GM19193 (cell line): ENCODE data around the gene UNK.

Source experiments
- POLR2A ChIP-seq: IDR thresholded peaks from 4 replicates; pipeline ENCODE4 v1.6.1; 2011; ENCODE audit not compliant: insufficient read depth, insufficient read length; ENCODE audit errors: extremely low read depth

Gene UNK

GRCh38 chr17:75778861-75779249 is 5.8 kb upstream of the UNK start:
- no peak for TF ChIP-seq POLR2A

DNA sequence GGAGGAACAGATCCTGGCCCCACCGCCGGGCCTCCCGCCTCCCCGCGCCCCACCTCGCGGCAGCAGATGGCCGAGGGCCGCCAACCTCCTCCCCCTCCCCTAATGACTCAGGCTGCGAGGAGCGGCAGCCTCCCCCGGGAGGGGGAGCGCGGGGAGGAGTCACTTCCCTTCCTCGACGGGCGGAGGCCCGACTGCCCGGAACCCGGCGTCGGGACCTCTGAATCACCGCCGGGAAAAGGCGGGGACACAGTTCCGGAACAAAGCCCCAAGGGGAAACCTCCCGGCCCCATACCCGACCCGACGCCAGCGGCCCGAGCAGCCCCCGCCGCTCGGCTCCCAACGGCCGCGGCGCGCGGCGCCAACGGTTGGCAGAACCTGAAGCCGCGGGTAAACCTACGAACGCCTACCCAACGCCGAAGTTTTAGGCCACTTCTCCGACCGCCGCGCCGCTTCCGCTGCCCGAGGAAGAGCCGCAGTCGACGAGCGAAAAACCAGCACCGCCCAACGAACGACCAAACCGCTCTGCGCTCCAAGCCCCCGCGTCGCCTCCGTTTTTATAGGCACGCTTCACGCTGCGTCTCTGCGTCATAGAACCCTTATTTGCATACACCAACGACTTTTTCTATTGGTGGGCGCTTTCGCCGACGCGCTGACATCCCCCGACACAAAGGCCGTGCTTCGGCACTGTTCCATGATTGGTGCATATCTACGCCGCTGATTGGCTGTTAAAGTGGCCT is 5.2 kb upstream of the UNK start:
- TF ChIP-seq POLR2A: peak; percentile 100

- no peak for TF ChIP-seq POLR2A
Observed at GRCh38 chr17:75779987-75780889, 4.4 kb upstream of the UNK start.

DNA sequence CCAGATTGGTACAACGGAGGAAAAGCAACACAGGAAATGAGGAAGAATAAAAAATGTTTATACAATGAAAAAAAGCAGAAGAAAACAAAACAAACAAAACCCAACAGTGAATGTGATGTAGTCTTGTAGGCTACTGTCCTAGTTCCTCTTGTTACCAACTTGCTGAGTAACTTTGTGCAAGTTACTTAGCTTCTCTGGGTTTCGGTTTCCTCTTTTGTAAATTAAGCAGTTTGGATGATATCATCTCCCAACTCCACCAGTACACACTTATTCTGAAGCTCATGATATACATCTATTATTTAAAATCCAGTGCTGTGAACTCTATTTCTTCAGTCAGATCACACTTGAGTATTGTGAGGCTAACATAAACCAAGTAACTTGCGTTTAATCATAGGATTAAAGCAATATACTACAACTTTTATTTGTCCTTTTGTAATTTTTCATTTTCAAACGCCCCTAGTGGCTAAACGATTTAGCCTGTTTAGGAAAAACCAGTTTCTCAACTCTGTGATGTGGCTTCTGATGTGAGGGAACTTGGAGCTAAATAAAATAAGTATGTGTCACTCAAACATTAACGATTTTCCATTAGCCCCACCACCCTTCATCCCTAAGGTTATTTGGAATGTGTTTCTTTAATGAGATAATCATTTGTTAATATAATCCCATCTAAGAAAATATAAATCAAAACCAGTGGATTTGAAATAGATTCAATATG is 1.4 kb upstream of the UNK start:
- TF ChIP-seq POLR2A: no peak

DNA sequence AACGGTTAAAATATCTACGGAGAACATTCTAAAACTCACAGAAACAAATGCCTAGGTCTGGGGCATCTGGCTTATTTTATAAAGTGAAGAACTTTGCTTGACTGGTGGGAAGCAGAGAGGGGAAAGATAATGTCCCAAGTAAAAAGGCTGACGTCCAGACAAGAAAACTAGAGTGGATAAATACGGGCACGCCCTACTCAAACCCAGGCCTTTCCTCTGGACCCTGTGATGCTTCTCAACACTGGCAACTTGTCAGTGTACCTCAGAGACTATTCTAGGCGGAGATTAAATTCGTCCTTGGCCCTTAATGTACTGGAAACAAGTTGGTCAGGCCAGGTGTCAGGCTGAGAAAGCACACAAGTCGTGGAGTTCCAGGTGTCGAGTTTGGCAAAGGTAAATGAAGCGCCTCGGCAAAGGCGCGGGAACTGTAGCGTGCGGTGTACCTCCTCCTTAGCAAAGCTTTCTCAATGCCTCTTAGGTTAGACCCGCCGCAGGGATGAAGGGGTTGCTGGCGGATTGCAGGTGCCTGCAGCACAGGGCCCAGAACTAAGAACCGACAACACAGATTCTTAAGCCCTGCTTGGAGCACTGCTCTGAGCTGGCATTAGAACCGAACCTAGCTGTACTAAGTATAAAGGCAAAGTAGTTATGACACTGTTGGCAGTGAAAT is 668 bp upstream of the UNK start:
- TF ChIP-seq POLR2A: no peak

GRCh38 chr17:75785016-75785890 is 647 bp downstream of the UNK start:
- peak; percentile 96 for TF ChIP-seq POLR2A

DNA sequence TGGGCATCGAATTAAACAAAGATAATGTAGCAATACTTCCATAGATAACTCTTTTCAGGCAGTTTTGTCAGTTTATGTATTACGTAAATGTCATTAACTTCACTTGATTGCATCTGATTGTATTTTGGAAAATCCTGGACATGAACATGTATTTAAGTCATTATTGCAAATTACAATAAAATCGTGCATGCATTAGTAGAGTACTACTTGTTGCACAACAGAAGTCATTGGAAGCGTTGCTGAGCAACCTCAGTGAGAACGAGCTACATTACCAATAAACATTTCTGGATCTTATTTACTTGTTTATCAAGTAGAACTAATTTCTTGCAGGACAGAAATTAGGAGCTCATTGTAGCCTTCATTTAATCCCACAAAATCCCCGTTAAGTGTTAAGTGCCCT is 6.6 kb downstream of the UNK start:
- no peak for TF ChIP-seq POLR2A

DNA sequence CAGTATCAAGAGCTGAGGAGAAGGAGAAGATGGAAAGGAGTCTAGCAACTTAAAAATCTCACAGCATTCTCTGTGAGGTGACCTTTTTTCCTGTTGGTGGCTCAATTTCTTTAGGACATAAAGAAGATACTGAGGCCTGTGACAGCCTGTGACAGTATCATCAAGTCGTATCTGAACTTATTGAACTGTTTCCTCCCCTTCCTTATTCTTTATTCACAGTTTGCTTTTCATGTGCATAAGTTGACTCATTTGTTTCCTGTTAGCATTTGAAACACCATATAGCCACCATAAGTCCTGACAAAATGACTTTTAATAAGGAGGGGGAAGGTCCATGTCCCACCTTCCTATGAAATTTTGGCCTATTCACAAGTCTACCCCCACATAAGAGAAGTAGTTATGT is 8.9 kb downstream of the UNK start:
- TF ChIP-seq POLR2A: no peak

DNA sequence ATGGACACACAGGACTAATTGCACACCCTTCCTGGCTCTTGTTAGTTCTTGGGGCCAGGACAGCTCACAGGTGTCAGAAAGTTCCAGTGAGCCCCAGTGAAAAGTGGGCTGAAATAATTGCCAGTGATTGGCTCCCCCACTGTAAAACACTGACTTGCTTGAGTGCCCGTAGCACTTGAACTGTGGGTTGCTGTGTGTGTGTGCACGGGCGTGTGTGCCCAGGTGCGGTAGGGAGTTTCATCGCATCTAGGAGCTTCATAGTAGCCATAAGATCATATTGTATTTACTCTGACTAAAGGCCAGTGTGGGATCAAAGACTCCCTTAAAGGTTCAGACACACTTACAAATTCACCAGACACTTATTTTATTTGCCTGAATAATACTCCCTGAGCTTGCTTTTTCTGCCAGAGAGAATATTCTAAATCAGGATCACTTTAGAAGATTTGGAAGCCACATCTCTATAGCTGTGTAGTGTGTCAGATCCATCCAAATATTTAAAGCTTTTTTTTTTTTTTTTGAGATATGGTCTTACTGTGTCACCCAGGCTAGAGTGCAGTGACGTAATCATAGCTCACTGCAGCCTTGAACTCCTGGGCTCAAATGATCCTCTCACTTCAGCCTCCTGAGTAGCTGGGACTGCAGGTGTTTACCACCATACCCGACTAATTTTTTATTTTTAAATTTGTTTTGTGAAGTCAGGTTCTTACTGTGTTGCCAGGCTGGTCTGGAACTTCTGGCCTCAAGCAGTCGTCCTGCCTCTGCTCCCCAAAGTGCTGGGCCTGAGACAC is 11.4 kb downstream of the UNK start:
- TF ChIP-seq POLR2A: no peak

- TF ChIP-seq POLR2A: no peak
Observed at GRCh38 chr17:75799402-75799801, 14.8 kb downstream of the UNK start.

DNA sequence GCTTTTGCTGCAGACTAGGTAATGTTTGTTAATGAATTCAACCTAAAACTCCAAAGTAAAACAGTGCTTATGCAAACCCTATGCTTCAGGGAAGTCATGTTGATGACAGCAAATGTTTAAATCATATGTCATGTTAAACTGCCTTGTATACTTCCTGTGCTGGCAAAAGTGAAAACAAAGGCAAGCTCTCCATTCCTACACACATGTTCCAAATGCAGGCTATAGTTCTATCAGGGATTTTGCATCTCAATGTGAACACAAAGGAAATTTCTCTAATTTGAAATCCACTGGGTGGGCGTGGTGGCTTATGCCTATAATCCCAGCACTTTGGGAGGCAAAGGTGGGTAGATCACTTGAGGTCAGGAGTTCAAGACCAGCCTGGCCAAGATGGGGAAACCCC is 19.3 kb downstream of the UNK start:
- TF ChIP-seq POLR2A: no peak

- no peak for TF ChIP-seq POLR2A
Observed at GRCh38 chr17:75806822-75807500, 22.4 kb downstream of the UNK start.

DNA sequence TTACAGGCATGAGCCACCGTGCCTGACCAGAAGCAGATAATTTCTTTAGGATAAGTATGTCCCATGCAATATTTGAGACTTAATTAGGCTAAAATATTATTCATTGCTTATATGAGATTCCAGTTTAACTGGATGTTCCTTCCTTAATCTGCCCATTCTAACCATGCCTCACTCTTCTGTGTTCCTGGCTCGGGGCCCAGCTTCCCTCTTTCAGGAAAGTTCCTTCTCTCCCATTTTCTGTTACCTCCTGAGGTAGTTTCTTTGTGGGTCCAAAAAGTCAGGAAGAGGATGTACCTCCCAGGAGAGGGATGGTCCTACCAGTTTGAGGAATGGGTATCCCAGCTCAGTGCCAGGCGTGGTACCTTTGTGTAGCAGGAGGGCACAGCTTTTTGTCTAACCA is 23.3 kb downstream of the UNK start:
- TF ChIP-seq POLR2A: no peak
